Prostate gland (tissue), 2 donors: ENCODE data around the gene NARS2. TPM values are rescaled to one million over a fixed set of nuclear protein-coding genes. Genes with fewer than 3 reads are reported as not detected.

Experiments used
- DNase-seq: peaks from one replicate; pipeline ENCODE4 v3.0.0-alpha.2; 2019; ENCODE audit warnings: low spot score
- H3K27ac ChIP-seq, 2 donors: fragments of 200-600 bp; sonication (generic); 2 replicates each; pipeline ENCODE4 v1.5.1; 2017 to 2019
- H3K27me3 ChIP-seq: fragments of 200-600 bp; sonication (generic); replicated peaks from 2 replicates; pipeline ENCODE4 v1.5.1; 2019; ENCODE audit not compliant: insufficient read depth
- H3K36me3 ChIP-seq, 2 donors: fragments of 200-600 bp; sonication (generic); 1 replicate in 1 of 2; 2 replicates in 1 of 2; pipeline versions ENCODE4 v1.5.1 to v1.8.1; 2017 to 2019
- H3K4me1 ChIP-seq: fragments of 200-600 bp; sonication (generic); replicated peaks from 2 replicates; pipeline ENCODE4 v1.5.1; 2019
- H3K4me3 ChIP-seq, 2 donors: fragments of 200-600 bp; sonication (generic); 2 replicates each; pipeline ENCODE4 v1.5.1; 2017 to 2019
- H3K9me3 ChIP-seq: fragments of 200-600 bp; sonication (generic); 2 replicates; pipeline ENCODE4 v1.5.1; 2017
- CTCF ChIP-seq, 4 experiments: fragments of 200-600 bp in 2 of 4; fragments of 450-650 bp in 2 of 4; sonication (generic) in 2 of 4; IDR thresholded peaks; 1 replicate in 3 of 4; 2 replicates in 1 of 4; pipeline ENCODE4 v1.5.1; 2016 to 2019; ENCODE audit warnings: antibody characterized with exemption in 4 of 4, mild to moderate bottlenecking in 2 of 4, moderate library complexity in 2 of 4
- POLR2A ChIP-seq: fragments of 450-650 bp; IDR thresholded peaks from one replicate; pipeline ENCODE4 v1.6.1; 2016; ENCODE audit warnings: antibody characterized with exemption, mild to moderate bottlenecking
- POLR2AphosphoS5 ChIP-seq: sonication (generic); formaldehyde crosslinking; IDR thresholded peaks from one replicate; pipeline ENCODE4 v1.6.1; 2017; ENCODE audit warnings: antibody characterized with exemption
- WGBS: methylation state at CpG from one replicate; pipeline ENCODE4 v1.1.5; 2018; 5-methylcytosine and 5-hydroxymethylcytosine counted together
- intact Hi-C: fragments of 100-400 bp; cut with DNase I; formaldehyde crosslinking; loops from one replicate; pipeline ENCODE4 v1.14.2; 2022
- total RNA-seq, 2 donors: library from RNA; depleted of rRNA; stranded (reverse); fragments of >200 nt; gene quantifications; one replicate each; pipeline ENCODE4 v1.1.0, GENCODE V29; 2016

The NARS2 gene
- total RNA-seq, 2 donors from 2014 or later, result 21.8 to 25.2 TPM

GRCh38 chr11:78406568-78407196 is 168.0 kb downstream of the NARS2 start:
- WGBS, result 49% methylated on average over 3 of the region's 3 CpGs
- no peaks in the 10 kb centered on the region for H3K36me3 ChIP-seq
- no peak for DNase-seq
- intact Hi-C loops, result no loop called here
- H3K9me3 ChIP-seq, result no peaks in the 10 kb centered on the region
- no peak overlapping the region for H3K27ac ChIP-seq
- H3K27me3 ChIP-seq, result no peaks in the 10 kb centered on the region
- H3K4me3 ChIP-seq, result no peak overlapping the region
- TF ChIP-seq POLR2AphosphoS5 (no peak), POLR2A (no peak), CTCF (IDR thresholded peaks at IDR 0.05) (no peak)
- H3K4me1 ChIP-seq, result no peaks in the 10 kb centered on the region

- Histone ChIP-seq H3K27ac (no peak overlapping the region), H3K9me3 (no peaks in the 10 kb centered on the region), H3K4me1 (no peaks in the 10 kb centered on the region), H3K4me3 (no peak overlapping the region), H3K27me3 (no peaks in the 10 kb centered on the region), H3K36me3 (no peaks in the 10 kb centered on the region)
- no peak for DNase-seq
- intact Hi-C loops, result no loop called here
- WGBS, result 66% methylated on average over 2 of the region's 2 CpGs
- TF ChIP-seq POLR2AphosphoS5 (no peak), POLR2A (no peak), CTCF (IDR thresholded peaks at IDR 0.05) (no peak)
These were observed 168.9 kb downstream of the NARS2 start for GRCh38 chr11:78405805-78406204.

GRCh38 chr11:78403781-78404180 is 170.9 kb downstream of the NARS2 start:
- Histone ChIP-seq H3K27me3 (no peaks in the 10 kb centered on the region), H3K4me3 (no peak overlapping the region), H3K36me3 (no peaks in the 10 kb centered on the region), H3K9me3 (no peaks in the 10 kb centered on the region), H3K27ac (no peak overlapping the region), H3K4me1 (no peaks in the 10 kb centered on the region)
- intact Hi-C loops, result no loop called here
- TF ChIP-seq POLR2AphosphoS5, result no peak
- no peak for TF ChIP-seq POLR2A
- no peak for TF ChIP-seq CTCF (IDR thresholded peaks at IDR 0.05)
- 74% methylated on average over 2 of the region's 2 CpGs for WGBS
- DNase-seq, result no peak

- TF ChIP-seq POLR2AphosphoS5 (no peak), CTCF (IDR thresholded peaks at IDR 0.05) (no peak), POLR2A (no peak)
- H3K4me3 ChIP-seq, result no peak overlapping the region
- no peaks in the 10 kb centered on the region for H3K4me1 ChIP-seq
- no peaks in the 10 kb centered on the region for H3K36me3 ChIP-seq
- intact Hi-C loops, result no loop called here
- WGBS, result 90% methylated on average over 3 of the region's 3 CpGs
- no peak for DNase-seq
- no peak overlapping the region for H3K27ac ChIP-seq
- H3K27me3 ChIP-seq, result no peaks in the 10 kb centered on the region
- H3K9me3 ChIP-seq, result no peaks in the 10 kb centered on the region
These were observed 171.8 kb downstream of the NARS2 start for GRCh38 chr11:78402847-78403246.

GRCh38 chr11:78400702-78401101 is 174.0 kb downstream of the NARS2 start:
- Histone ChIP-seq H3K36me3 (no peaks in the 10 kb centered on the region), H3K27ac (no peak overlapping the region), H3K9me3 (no peaks in the 10 kb centered on the region), H3K27me3 (no peaks in the 10 kb centered on the region), H3K4me1 (no peaks in the 10 kb centered on the region), H3K4me3 (no peak overlapping the region)
- TF ChIP-seq CTCF (IDR thresholded peaks at IDR 0.05), result no peak
- no peak for TF ChIP-seq POLR2AphosphoS5
- TF ChIP-seq POLR2A, result no peak
- no peak for DNase-seq
- intact Hi-C loops, result no loop called here
- whole genome bisulfite sequencing, result 88% methylated on average over 3 of the region's 3 CpGs
